Measurements from ENCODE around the gene NHLRC1. TPM values are rescaled to one million over a fixed set of nuclear protein-coding genes. Genes with fewer than 3 reads are reported as not detected.

NHLRC1 gene
- total and polyA plus RNA-seq, 2 of the 8 experiments (the other 6 are each of a cell fraction or from before 2014, with no cell fraction given): 0.57 to 0.58 TPM

GRCh38 chr6:18090349-18090786, 32.1 kb downstream of the NHLRC1 start (continued):
- no peak for TF ChIP-seq RBBP5 (IDR thresholded peaks at IDR 0.05; ENCODE audit: borderline replicate concordance, low read depth, low read length)
- no peak for TF ChIP-seq SAP30 (IDR thresholded peaks at IDR 0.05; ENCODE audit: insufficient read depth, insufficient replicate concordance, low read length)
- TF ChIP-seq HDAC2 (IDR thresholded peaks at IDR 0.05; ENCODE audit: borderline replicate concordance in 1 of 2, low read depth in 2 of 2, low read length in 2 of 2): no peak
- TF ChIP-seq TAF7 (optimal IDR thresholded peaks at IDR 0.05; ENCODE audit: borderline replicate concordance, low read depth, low read length): no peak
